GM12878 (cell line): ENCODE measurements around the gene GPR17. TPM values are rescaled to one million over a fixed set of nuclear protein-coding genes. Genes with fewer than 3 reads are reported as not detected.

Experiments used
- ATAC-seq: fragments of 200-7000 bp; cut with Tn5 transposase; 3 replicates; pipeline ENCODE4 v1.9.1; 2020; ENCODE audit warnings: mild to moderate bottlenecking, moderate library complexity
- BruUV-seq: library from RNA; stranded (reverse); fragments of 400-500 nt; replicated peaks from 2 replicates; lab custom pipeline; 2021; lab: Mats Ljungman, UMichigan
- CTCF ChIA-PET: fragments of 300-600 bp; sonication (Branson Sonifier 250); formaldehyde crosslinking; extraction: SDS; loops from one replicate; lab custom pipeline; 2021; ENCODE audit warnings: inconsistent platforms; lab: Yijun Ruan, JAX
- POLR2A ChIA-PET: fragments of 350-600 bp; formaldehyde crosslinking; extraction: SDS; loops from one replicate; lab custom pipeline; 2021; ENCODE audit warnings: inconsistent platforms; lab: Charles Lee
- RAD21 ChIA-PET: fragments of 300-600 bp; sonication (Branson Sonifier 250); formaldehyde crosslinking; loops from one replicate; lab custom pipeline; 2023; ENCODE audit warnings: antibody characterized with exemption; ENCODE audit not compliant: unreplicated experiment; lab: Charles Lee
- SMC1A ChIA-PET: fragments of 300-600 bp; sonication (Branson Sonifier 250); formaldehyde crosslinking; loops from one replicate; lab custom pipeline; 2023; ENCODE audit not compliant: unreplicated experiment, uncharacterized antibody; lab: Charles Lee
- DNase-seq: peaks from one replicate; pipeline ENCODE4 v3.0.0-alpha.2; 2011; ENCODE audit warnings: low read depth, low spot score
- FAIRE-seq: peaks from 3 replicates; lab custom pipeline; 2011; peaks lifted over from hg19 to GRCh38; lab: Jason Lieb, UNC
- H2AFZ ChIP-seq: 2 replicates; pipeline ENCODE4 v1.6.0; 2011; ENCODE audit warnings: low read depth, low read length, control low read depth; ENCODE audit not compliant: control insufficient read depth
- H3K27ac ChIP-seq: 2 replicates; pipeline ENCODE4 v1.5.1; 2011; ENCODE audit warnings: control low read depth; ENCODE audit not compliant: control insufficient read depth, insufficient read depth
- H3K27me3 ChIP-seq, 2 experiments: replicated peaks in 1 of 2; 2 replicates each; pipeline versions ENCODE4 v1.6.0 to v1.6.1; 2011; ENCODE audit warnings: low read length in 1 of 2; ENCODE audit not compliant: control insufficient read depth in 2 of 2, insufficient read depth in 2 of 2
- H3K36me3 ChIP-seq, 2 experiments: 2 replicates each; pipeline ENCODE4 v1.5.1; 2011; ENCODE audit warnings: low read length in 1 of 2; ENCODE audit not compliant: control insufficient read depth in 2 of 2, insufficient read depth in 2 of 2
- H3K4me1 ChIP-seq: 2 replicates; pipeline ENCODE4 v1.6.1; 2011; ENCODE audit warnings: mild to moderate bottlenecking, low read length, moderate library complexity, mixed read lengths; ENCODE audit not compliant: control insufficient read depth, insufficient read depth
- H3K4me2 ChIP-seq: 2 replicates; pipeline ENCODE4 v1.6.0; 2011; ENCODE audit warnings: control low read depth; ENCODE audit not compliant: control insufficient read depth, insufficient read depth
- H3K4me3 ChIP-seq: fragments of 200-600 bp; sonication (generic); 2 replicates; pipeline ENCODE4 v1.5.1; 2016
- H3K79me2 ChIP-seq: 2 replicates; pipeline ENCODE4 v1.6.0; 2011; ENCODE audit warnings: low read length; ENCODE audit not compliant: control insufficient read depth, insufficient read depth
- H3K9ac ChIP-seq: 2 replicates; pipeline ENCODE4 v1.8.0; 2011; ENCODE audit warnings: low read length, control low read depth, mixed read lengths; ENCODE audit not compliant: control insufficient read depth, insufficient read depth
- H3K9me3 ChIP-seq: replicated peaks from 3 replicates; pipeline ENCODE4 v1.5.1; 2011; ENCODE audit warnings: mild to moderate bottlenecking, low read length; ENCODE audit not compliant: control insufficient read depth, insufficient read depth
- H4K20me1 ChIP-seq: 2 replicates; pipeline ENCODE4 v1.6.0; 2011; ENCODE audit not compliant: control insufficient read depth, insufficient read depth
- HCFC1 ChIP-seq: fragments of 150-350 bp; IDR thresholded peaks from 2 replicates; pipeline ENCODE4 v1.6.1; 2014; ENCODE audit warnings: low read length
- NFIC ChIP-seq: IDR thresholded peaks from 2 replicates; pipeline ENCODE4 v1.6.1; 2012; ENCODE audit warnings: low read depth, mild to moderate bottlenecking, inconsistent platforms, low read length, moderate library complexity
- POLR2AphosphoS2 ChIP-seq: IDR thresholded peaks from 2 replicates; pipeline ENCODE4 v1.6.1; 2011; ENCODE audit warnings: low read depth, mild to moderate bottlenecking, low read length, improper control_type of control experiment, moderate library complexity
- YY1 ChIP-seq: IDR thresholded peaks from 2 replicates; pipeline ENCODE4 v1.6.1; 2011; ENCODE audit warnings: low read depth, mild to moderate bottlenecking, low read length
- ZNF384 ChIP-seq: IDR thresholded peaks from 2 replicates; pipeline ENCODE4 v1.6.1; 2012; ENCODE audit warnings: low read depth, mild to moderate bottlenecking, low read length, improper control_type of control experiment, borderline replicate concordance
- ZNF687 ChIP-seq: fragments of 450-650 bp; IDR thresholded peaks from 2 replicates; pipeline ENCODE4 v1.6.1; 2017; ENCODE audit warnings: mild to moderate bottlenecking, moderate library complexity
- WGBS: methylation state at CpG from one replicate; pipeline ENCODE4 v1.1.6; 2016; ENCODE audit warnings: low lambda C conversion rate; ENCODE audit not compliant: insufficient replicate concordance, insufficient coverage; ENCODE audit errors: missing lambda C conversion rate; 5-methylcytosine and 5-hydroxymethylcytosine counted together
- in situ Hi-C: fragments of 300-500 bp; cut with MboI; formaldehyde crosslinking; loops from 9 replicates; pipeline ENCODE4 v1.14.3; 2018; ENCODE audit warnings: mixed read lengths
- intact Hi-C: fragments of 100-400 bp; cut with micrococcal nuclease; formaldehyde crosslinking; loops from one replicate; pipeline ENCODE4 v1.14.2; 2022; ENCODE audit not compliant: unreplicated experiment
- polyA plus RNA-seq, 11 experiments: library from polyadenylated mRNA; depleted of rRNA in 4 of 11; unstranded in 6 of 11; stranded (reverse) in 5 of 11; fragments of >200 nt; fragmentation: Nextera tagmentation in 4 of 11; fragmentation: Illumina TruSeq in 1 of 11; extraction: Ambion mirVana in 4 of 11; extraction: Trizol in 1 of 11; gene quantifications; 1 replicate in 1 of 11; 2 replicates in 10 of 11; pipeline versions ENCODE4 v1.2.1 to v1.2.3, GENCODE V29; 2011 to 2016; ENCODE audit warnings: inconsistent platforms in 2 of 11, missing spikeins in 2 of 11, low read depth in 1 of 11
- total RNA-seq, 4 experiments: library from RNA; depleted of rRNA in 3 of 4; stranded (reverse); fragments of >200 nt in 3 of 4; fragmentation: Illumina TruSeq in 1 of 4; extraction: Trizol in 1 of 4; gene quantifications; 2 replicates each; pipeline versions ENCODE4 v1.2.1 to v1.2.3, GENCODE V29; 2013 to 2021

Gene GPR17
- total and polyA plus RNA-seq, 10 of the 15 experiments (the other 5 are each of a cell fraction or from before 2014, with no cell fraction given): not detected

DNA sequence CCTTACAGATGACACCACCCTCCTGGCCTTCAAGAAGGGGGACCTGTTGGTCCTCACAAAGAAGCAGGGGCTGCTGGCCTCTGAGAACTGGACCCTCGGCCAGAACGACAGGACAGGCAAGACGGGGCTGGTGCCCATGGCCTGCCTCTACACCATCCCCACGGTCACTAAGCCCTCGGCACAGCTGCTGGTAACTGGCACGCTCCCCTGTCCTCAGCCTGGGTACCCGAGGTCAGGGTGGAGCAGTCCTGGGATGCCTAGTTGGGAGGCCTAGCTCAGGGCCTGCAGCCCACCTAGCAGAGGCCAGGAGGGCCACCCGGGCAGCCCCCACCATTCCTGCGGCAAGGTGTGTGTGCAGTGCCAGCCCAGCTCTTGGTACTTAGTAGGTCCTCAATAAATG lies 16.3 kb upstream of the GPR17 start:
- BruUV-seq: no TSS peak
- ATAC-seq: no peak
- RAD21 ChIA-PET: no interaction called here
- H2AFZ ChIP-seq: no peak overlapping the region
- CTCF ChIA-PET: no interaction called here
- no peaks in the 10 kb centered on the region for H3K79me2 ChIP-seq
- H3K4me3 ChIP-seq: no peak overlapping the region
- no peak overlapping the region for H3K9ac ChIP-seq
- H3K4me1 ChIP-seq: peaks cover 17% of the 10 kb centered on the region
- H3K9me3 ChIP-seq: no peaks in the 10 kb centered on the region
- WGBS: 33% methylated on average over 9 of the region's 9 CpGs
- POLR2A ChIA-PET: no interaction called here
- in situ Hi-C loops: no loop called here
- no peak overlapping the region for H3K4me2 ChIP-seq
- H4K20me1 ChIP-seq: no peaks in the 10 kb centered on the region
- intact Hi-C loops: no loop called here
- no peak for DNase-seq
- H3K36me3 ChIP-seq: no peaks in the 10 kb centered on the region
- H3K27me3 ChIP-seq: no peaks in the 10 kb centered on the region
- H3K27ac ChIP-seq: no peak overlapping the region
- TF ChIP-seq POLR2AphosphoS2 (no peak), HCFC1 (no peak), NFIC (no peak), ZNF384 (no peak), ZNF687 (no peak), YY1 (no peak)
- SMC1A ChIA-PET: no interaction called here
- FAIRE-seq: no peak
